Stimulated activated naive CD8-positive, alpha-beta T cell treated with anti-CD3 and anti-CD28 coated beads, Interleukin-15, Interleukin-2, amounts not matched to agents 100 U/mL and 50 U/mL, for 24 hours (primary cell): ENCODE data around the gene CLDND2.

ENCODE experiments used
- ATAC-seq: fragments of 150-1000 bp; cut with Tn5 transposase; one replicate; pipeline ENCODE4 v1.10.0; 2021
- DNase-seq: peaks from one replicate; pipeline ENCODE4 v3.0.0; 2021

CLDND2 gene

DNA sequence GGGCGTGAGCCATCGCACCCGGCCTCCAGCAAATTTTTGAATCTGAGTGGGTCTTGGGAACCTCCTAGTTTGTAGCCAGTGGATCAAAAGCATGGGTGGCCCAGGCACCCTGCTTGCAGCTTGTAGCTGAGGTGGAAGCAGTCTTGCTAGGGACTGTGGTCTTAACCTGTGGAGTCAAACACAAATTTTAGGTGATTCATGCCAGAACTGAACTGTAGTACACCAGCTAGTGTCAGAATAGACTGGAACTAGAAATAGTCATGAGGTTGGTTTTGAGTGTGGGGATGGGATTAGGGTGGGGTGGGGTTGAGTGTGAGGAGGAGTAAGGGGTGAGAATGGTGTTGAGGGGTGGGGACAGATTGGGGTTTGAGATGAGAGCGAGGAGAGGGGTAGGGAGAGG is 13.2 kb upstream of the CLDND2 start:
- DNase-seq (no peak), ATAC-seq (no peak)

DNA sequence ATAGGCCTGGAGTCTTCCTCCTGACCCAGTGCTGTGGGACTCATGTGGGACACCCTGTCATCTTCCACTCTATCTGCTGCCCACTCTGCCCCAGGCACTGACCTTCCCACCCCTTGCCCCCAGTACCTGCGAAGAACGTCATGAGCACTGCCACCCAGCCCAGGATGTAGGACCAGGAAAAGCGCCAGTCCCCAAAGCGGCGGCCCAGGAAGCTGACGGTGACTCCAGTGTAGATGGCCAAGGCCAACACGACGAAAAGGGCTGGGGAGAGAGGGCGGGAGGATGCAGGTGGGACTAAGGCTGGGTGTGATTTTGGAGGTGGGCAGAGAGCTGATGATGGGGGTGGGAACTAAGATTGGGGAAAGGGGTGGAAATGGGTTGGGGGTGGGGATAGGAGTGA is 11.6 kb upstream of the CLDND2 start:
- DNase-seq (no peak), ATAC-seq (no peak)

DNA sequence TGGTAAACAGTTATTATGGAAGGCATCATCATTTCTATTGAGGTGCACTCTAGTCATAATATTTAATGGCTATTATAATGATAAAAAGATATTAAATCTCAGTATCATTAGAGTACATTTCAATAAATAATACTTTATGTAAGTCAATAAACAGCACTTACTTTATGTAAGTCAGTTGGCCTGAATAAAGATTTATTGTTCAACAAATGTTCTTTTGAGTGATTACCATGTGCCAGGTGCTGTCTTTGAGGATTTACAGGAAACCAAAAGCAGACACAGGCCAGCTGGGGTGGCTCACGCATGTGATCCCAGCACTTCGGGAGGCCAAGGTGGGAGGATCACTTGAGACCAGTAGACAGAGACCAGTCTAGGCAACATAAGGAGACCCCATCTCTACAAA is 8.6 kb upstream of the CLDND2 start:
- no peak for ATAC-seq

DNA sequence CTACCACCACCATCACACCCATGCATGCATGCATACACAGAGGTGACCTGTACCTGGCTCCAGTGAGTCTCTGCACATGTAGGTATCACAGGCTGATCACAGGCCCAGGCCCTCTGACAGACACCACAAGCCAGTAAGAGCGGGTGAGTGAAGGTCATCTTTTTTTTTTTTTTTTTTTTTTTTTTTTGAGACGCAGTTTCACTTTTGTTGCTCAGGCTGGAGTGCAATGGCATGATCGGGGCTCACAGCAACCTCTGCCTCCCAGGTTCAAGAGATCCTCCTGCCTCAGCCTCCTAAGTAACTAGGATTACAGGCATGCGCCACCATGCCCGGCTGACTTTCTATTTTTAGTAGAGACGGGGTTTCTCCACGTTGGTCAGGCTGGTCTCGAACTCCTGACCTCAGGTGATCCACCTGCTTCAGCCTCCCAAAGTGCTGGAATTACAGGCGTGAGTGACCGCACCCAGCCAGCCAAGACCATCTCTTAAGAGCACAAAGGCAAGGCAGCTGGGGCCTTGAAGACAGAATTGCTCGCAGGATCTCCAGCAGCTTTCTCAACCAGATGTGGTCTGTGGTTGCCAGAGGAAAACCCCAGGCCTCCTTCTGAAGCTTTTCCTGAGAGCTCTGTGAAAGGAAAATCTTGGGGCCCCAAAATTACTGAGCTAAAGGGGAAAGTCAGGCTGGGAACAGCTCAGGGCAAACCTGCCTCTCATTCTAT is 6.9 kb upstream of the CLDND2 start:
- ATAC-seq (peak; percentile 40), DNase-seq (peak; percentile 76)

More for the DNA sequence above, 8.6 kb upstream of the CLDND2 start:
- no peak for DNase-seq

DNA sequence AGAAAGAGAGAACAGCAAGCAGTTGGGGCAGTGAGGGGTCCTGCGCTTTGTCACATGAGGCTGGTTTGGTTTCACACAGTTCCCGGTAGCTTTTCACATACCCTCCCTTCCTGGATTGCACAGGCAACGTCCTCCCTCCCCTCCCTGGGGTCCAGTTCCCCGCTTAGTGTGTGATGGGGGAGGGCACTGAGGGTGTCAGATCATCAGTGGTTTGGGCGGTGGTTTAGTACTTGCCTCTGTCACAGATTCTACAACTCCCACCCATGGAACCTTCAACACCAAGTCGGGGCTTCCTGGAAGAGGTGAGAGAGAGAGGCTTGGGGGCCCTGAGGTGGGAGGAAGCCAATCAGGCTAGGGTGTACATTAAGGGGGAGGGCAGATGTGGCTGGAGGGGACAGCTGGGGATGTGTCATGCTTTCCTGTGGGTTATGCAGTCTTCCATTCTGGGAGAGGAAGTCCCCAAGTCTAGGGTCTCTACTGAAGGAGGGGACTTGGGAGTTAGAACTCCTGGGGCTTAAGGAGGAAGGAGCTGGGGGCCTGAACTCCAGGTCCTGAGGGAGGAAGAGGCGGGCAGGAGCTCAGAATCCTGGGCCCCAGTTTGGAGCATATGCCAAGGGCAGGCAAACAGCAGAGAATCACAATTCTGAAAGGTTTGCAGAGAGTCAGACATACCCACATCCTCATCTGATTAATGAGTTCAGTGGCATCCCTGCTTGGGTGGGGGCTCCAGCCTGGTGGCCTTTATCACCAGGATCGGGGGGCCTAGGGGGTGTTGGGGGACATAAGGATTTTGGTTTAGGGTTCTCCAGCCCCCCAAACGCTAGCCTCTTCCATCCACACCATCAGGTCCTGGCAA is 4.1 kb upstream of the CLDND2 start, which contains the start of gene NKG7:
TSS of gene NKG7 (minus strand) at position 6 of the 856 bp plus-strand sequence. CDS start 119 bp downstream, outside the sequence.
- ATAC-seq (peak; percentile 78), DNase-seq (peak; percentile 87)

DNA sequence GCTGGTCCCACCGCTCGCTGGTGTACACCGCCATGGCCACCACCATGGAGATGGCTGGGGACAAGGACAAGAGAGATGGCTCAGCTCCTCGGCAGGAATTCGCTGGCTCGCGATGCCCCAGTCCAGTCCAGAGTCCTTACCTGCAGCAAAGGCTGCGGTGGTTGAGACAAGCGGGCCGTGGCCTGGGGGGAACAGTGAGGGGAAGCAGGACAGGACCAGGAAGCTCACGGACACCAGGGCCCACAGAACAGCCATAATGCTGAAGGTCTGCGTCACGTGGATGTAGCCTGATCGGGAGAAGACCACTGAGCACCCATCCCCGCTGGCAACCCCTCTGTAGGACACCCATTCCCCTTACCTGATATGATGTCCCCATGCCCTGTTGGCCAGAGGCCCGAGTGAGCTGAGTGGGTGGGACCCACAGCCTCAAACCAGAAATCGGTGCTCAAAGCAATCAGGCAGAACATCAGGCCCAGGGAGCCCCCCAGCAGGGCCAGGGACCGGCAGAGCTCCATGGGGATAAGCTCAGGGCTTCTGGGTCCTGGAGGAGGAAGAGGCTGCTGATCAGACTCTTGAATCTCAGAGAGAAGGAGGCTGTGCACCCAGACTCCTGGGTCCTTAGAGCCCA is 3.3 kb upstream of the CLDND2 start:
- DNase-seq (no peak), ATAC-seq (no peak)

DNA sequence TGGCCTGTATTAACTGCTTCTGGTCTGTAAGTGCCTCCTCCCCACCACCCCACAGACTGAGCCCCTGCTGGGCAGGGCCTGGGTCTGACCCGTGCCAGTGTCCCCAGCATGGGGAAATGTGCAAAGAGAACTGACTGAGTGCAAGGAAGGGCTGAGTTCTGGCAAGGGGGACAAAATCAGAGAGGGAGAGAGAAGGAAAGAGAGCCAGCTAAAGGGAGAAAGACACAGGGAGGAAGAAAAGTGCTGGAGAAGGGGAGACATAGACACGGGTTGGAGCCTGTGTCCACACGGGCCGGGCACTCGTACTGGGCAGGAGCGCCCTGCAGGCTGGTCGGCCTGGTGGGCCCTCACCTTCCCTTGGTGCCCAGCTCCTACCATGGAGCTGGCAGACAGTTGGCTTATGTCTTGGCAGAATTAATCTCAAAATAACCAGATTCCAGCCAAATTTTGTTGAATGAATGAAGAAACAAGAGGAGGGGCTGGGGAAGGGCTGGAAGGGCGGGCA is 2.4 kb upstream of the CLDND2 start:
- DNase-seq (no peak), ATAC-seq (no peak)

DNA sequence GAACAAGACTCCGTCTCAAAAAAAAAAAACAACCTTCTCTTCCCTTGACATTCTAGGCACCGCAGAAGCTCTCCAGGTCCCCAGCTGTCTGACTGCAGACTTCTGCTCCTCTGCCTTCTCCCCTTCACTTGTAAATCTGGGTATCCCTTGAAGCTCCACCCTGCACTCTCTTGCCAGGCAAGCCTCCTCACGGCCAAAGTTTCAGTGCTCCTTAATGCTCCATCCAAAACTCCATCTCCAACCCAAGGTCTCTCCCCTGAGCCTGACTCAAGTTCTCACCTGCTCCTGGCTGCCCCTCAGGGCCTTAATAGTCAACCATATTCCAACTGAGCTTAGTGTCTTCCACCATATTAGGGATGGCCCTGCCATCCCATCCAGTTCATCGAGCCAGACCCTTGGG is 1.4 kb upstream of the CLDND2 start:
- DNase-seq (no peak), ATAC-seq (no peak)

DNA sequence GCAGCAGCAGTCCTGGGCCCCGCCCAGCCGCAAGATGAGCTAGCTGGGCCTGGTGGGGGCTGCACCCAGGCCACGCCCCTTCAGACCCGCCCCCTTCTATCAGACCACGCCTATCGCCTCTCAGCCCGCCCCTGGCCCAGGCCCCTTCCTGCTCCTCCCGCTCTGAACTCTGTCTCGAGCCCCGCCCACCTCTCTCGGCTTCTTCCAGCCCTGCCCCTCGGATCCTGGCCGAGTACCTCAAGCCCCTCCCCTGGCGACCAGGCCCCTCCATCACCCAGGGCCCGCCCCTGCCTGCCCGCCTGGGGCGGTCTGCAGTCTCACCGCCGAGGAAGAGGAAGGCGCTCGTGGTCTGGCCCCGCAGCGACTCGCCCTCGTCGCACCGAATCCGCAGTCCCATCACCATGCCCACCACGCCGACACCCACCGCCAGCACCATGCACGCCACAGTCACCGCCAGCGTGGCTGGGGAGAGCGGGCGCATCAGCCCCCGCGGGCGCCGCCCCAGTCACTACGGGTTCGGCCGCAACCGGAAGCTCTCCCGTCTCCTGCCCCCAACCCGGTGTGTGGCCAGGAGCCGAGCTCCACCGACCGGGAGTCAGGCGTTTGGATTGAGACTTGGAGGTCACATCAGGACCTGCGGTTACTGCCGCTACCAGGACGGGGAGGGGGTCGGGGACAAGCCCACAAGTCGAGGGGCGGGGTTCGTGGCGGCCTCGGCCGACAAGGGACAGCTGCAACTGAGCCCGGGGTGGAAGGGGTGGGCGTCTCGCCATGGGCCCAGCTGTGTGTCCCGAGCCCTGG is 1.0 kb downstream of the CLDND2 start:
- DNase-seq (peak; percentile 99), ATAC-seq (peak; percentile 78)

DNA sequence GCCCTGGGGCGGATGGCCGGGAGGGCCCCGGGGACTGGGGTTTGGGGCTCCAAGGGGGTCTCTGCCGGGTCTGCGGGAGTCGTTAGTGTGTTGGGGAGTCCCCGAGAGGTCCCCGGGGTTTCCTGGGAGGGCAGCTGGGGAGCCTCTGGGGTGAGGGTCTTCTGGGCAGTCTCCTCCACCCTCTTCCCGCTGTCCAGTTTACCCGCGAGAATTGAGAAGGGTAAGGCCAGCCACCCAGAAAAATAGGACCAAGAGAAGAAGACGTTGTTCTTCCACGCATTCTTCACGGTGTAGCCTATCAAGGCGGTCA is 1.6 kb downstream of the CLDND2 start:
- no peak for ATAC-seq

DNA sequence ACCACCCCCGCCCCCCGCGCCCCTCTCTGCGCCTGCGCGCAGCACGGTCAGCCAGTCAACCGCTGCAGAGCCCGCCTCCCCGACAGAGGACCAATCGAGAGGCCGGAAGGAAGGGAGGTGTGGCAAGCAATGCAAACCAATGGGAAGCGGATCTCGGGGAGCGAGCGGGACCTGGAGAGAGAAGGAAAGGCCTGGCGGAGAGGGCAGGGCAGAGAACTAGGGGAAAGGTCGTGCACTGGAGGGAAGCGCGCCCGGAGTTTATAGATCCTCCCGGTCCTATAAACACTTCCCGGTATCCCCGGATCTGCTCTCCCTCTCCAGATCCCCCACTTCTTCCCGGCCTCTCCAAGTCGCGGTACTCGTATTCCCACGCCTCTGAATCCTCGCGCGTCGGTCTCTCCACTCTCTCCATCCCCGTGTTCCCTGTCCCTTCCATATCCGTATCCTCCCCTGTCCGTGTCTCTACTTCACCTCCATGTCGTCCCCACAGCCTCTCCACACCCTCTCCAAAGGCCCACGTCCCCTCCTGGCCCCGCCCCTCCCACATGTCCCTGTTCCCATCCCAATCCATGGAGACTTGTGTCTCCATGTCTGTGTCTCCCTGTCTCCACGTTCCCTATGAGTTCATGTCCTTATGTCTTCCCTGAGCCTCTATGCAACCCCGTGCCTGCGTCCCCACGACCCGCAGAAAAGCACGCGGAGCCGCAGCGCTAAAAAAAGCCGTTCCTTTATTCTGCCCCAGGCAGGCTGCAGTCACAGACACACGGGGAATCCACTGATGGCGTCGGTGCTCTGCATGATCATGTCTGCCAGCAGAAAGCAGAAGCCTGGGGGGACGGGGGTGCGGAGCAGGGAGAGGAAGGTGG is 2.2 kb downstream of the CLDND2 start:
- ATAC-seq: peak; percentile 37
- DNase-seq: peak; percentile 95

More for the DNA sequence above, 1.6 kb downstream of the CLDND2 start:
- no peak for DNase-seq

DNA sequence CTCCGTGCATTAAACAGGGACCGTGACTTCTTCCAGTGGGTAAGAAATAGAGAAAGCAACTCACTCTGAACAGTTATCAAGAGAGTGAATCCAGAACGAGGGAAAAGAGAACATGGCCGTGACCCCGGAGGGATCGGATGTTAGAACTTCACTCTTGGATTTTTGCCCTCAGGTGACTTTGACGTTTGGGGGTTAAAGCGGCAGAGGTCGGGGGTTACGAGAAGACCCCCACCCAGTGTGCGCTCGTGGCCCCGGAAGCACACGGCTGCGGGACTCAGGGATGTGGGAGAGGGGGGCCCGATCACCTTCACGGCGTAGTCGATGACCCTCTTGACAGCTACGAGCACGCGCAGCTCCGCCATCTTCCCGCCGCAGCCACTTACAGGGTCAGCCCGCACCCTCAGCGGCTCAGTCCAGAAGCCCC is 2.8 kb downstream of the CLDND2 start, which contains the start of gene ETFB:
TSS of gene ETFB (minus strand) at position 424 of the 424 bp plus-strand sequence. CDS start at position 362, 62 bp downstream.
- no peak for ATAC-seq

DNA sequence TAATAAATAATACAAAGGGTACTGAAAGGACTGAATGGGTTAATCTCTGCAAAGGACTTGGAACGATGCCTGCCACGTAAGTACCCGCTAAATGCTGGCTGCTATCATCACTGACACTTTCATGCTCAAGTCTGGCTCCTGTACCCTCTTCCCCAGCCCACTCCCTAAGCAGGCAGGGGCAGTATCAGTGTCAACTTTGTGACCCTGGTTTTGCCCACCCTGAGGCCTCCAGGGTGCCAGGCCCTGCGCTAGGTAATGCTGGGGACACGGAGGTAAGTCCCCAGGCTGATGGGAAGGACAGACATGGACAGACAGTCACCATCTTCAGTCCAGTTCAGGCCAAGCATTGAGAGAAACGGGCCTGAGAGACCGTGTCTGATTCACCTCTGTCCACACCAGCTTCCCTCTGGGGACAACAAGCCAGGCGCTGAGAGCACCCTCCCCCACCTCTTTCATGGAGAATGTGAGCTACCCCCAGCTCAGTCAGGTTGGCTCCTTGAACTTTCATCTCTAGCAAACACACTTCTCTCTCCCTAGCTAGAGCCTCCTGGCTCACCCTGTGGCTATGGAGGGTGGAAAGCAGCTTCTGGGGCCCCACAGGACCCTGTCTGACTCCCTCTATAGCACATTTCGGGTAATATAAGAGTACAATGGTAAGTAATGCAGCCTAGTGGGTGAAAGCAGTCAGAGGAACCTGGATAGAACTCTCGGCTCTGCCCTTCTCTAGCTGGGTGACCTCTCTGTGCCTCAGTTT is 3.4 kb downstream of the CLDND2 start:
- DNase-seq (peak; percentile 29), ATAC-seq (no peak)

More for the DNA sequence above, 2.8 kb downstream of the CLDND2 start, which contains the start of gene ETFB:
- DNase-seq: no peak

DNA sequence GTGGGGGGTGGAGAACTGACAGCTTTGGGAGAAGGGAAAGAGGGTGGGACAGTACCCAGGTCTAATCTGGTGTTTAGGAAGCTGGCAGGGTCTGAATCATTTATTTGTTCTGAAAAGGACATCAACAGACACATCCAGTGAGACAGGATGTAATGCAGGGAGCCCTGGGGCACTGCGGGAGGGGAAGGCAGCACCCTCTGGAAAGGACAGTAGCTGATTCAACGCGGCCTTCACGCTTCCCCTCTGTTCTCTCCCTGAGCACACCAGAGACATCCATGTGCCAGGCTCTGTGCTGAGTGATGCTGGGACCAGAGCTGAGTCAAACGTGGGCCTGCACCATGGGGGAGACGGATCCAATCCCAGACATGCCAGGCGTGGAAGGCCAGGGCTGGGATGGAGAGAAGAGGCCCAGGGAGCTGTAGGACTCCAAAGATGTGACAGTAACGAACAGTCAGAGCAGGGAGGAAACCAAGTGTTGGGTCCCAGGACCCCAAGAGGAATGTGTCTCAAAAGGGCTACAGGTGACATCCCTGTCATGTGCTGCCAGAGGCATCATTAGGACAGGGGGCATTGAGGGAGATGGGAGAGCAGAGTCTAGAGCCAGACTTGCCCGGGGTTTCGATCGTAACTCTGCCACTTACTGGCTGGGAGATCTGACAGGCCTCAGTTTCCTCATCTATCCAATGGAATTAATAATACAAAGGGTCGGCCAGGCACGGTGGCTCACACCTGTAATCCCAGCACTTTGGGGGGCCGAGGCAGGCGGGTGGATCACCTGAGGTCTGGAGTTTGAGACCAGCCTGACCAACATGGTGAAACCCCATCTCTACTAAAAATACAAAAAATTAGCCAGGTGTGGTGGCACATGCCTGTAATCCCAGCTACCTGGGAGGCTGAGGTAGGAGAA is 4.3 kb downstream of the CLDND2 start:
- DNase-seq (peak; percentile 25), ATAC-seq (no peak)

DNA sequence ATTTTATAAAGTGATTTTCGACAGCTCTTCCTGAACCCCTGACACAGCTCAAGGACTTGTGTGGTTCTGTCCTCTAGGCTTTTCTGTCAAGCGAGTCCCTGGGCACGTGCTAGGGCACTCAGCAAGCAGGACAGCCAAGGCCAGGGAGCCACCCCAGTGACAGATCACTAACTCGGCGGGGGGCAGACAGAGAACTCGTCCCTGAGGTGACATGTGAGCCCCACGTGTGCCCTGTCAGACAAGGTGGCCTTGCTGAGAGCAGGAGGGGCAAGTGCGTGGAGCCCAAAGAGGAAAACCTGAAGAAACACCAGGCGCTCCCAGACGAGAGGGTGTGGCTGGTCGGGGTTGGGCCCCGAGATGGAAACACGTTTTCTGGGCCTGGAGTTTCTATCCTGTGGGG is 7.6 kb downstream of the CLDND2 start:
- no peak for ATAC-seq

DNA sequence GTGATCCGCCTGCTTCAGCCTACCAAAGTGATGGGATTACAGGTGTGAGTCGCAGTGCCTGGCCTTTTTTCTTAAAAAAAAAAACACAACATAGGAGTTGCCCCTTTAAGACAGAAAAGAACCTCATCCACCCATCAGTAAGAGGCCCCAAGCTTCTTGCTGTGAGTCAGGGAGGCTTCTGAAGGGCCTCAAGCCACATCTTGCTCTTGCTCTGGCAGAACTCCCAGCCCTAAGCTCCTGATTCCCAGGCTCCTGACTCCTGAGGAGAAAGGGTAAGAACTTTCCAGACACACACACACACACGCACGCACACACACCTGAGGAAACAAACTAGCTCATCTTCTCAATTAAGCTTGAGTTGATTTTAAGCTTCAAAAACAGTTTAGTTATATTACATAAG is 9.5 kb downstream of the CLDND2 start:
- DNase-seq (no peak), ATAC-seq (no peak)

More for the DNA sequence above, 7.6 kb downstream of the CLDND2 start:
- DNase-seq: no peak

DNA sequence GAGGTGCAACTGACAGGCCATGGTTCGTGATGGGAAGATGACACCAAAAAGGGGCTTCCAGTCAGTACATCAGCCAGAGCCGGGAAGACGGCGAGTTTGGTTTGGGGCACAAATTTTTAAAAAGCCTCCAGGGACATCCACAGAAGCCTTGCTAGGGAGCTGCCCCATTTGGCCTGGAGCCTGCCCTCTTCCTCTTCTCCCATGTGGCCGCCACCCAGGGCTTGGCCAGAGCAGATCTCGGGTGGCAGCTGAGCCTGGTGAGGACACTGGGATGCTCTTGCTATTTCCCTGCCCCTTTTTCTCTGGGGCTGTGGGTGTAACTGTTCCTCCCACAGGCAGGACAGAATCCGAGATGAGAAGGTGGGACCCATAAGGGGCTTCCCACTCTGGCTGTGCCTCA is 10.9 kb downstream of the CLDND2 start:
- DNase-seq: no peak
- no peak for ATAC-seq

DNA sequence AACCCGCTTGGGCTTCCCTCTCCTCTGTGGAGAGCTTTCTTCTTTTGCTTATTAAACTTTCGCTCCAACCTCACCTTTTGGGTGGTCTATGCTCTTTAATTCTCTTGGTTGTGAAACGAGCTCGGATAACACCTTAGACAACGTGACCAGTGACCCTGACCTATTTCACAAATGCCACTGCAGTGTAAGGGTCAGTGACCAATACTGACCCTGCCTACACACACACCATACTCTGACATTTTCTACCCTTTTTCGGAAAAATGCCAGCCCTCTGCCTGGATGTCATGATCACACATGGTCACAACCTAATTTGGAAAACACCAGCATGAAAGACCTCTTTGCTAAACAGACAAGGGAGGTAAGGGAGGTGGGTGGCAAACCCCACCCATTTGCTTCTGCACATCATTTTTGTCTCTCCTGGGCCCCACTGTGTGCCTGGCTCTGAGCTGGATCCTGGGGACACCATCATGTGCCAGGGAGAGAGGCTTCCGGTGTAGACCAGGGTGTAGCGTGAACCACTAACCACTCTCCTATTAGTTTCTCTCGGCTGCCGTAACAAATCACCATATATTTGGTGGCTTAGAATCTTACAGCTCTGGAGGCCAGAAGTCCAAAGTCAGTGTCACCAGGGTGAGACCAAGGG is 12.5 kb downstream of the CLDND2 start:
- DNase-seq: no peak
- ATAC-seq: no peak
